IMR-90 (cell line): ENCODE measurements around the gene LAPTM5. TPM values are rescaled to one million over a fixed set of nuclear protein-coding genes. Genes with fewer than 3 reads are reported as not detected.

Experiments
- ATAC-seq: fragments of 200-7000 bp; cut with Tn5 transposase; 2 replicates; pipeline ENCODE4 v1.9.1; 2020; ENCODE audit warnings: low read depth, mild to moderate bottlenecking, moderate library complexity
- BruUV-seq: library from RNA; stranded (reverse); fragments of 400-500 nt; replicated peaks from 2 replicates; lab custom pipeline; 2021; lab: Mats Ljungman, UMichigan
- CTCF ChIA-PET: fragments of 300-600 bp; formaldehyde crosslinking; extraction: SDS; loops from one replicate; lab custom pipeline; 2021; ENCODE audit warnings: antibody characterized with exemption; lab: Yijun Ruan, JAX
- POLR2A ChIA-PET: fragments of 300-600 bp; sonication (Branson Sonifier 250); formaldehyde crosslinking; loops from one replicate; lab custom pipeline; 2022; ENCODE audit warnings: antibody characterized with exemption; ENCODE audit not compliant: unreplicated experiment; lab: Charles Lee
- DNase-seq: peaks from one replicate; pipeline ENCODE4 v3.0.0; 2013
- H2AFZ ChIP-seq: replicated peaks from 2 replicates; pipeline ENCODE3; 2013; ENCODE audit warnings: low read length, mild to moderate bottlenecking; ENCODE audit not compliant: poor library complexity
- H2AK5ac ChIP-seq: 2 replicates; pipeline ENCODE4 v1.6.1; 2013; ENCODE audit warnings: low read depth, low read length, inconsistent platforms
- H2AK9ac ChIP-seq: replicated peaks from 2 replicates; pipeline ENCODE3; 2013; ENCODE audit warnings: mild to moderate bottlenecking, low read depth, low read length, moderate library complexity; ENCODE audit not compliant: poor library complexity
- H2BK120ac ChIP-seq: 2 replicates; pipeline ENCODE4 v1.6.1; 2013; ENCODE audit warnings: low read depth, low read length, inconsistent platforms
- H2BK15ac ChIP-seq: 3 replicates; pipeline ENCODE4 v1.6.1; 2013; ENCODE audit warnings: low read depth, low read length, inconsistent platforms
- H2BK20ac ChIP-seq: 2 replicates; pipeline ENCODE4 v1.6.1; 2013; ENCODE audit warnings: low read depth, mild to moderate bottlenecking, inconsistent platforms, low read length, moderate library complexity
- H2BK5ac ChIP-seq: 2 replicates; pipeline ENCODE4 v1.6.1; 2013; ENCODE audit warnings: mild to moderate bottlenecking, low read depth, low read length, inconsistent platforms; ENCODE audit not compliant: poor library complexity, severe bottlenecking
- H3K14ac ChIP-seq: replicated peaks from 2 replicates; pipeline ENCODE4 v1.6.1; 2013; ENCODE audit warnings: low read depth, low read length, inconsistent platforms
- H3K18ac ChIP-seq: 2 replicates; pipeline ENCODE4 v1.6.1; 2013; ENCODE audit warnings: low read depth, low read length, control low read depth
- H3K23ac ChIP-seq: 2 replicates; pipeline ENCODE4 v1.6.1; 2013; ENCODE audit warnings: low read depth, low read length, inconsistent platforms
- H3K27ac ChIP-seq: 2 replicates; pipeline ENCODE4 v1.5.1; 2013; ENCODE audit warnings: mild to moderate bottlenecking, control low read depth, low read length; ENCODE audit not compliant: insufficient read depth
- H3K27me3 ChIP-seq: 2 replicates; pipeline ENCODE4 v1.6.1; 2013; ENCODE audit warnings: low read length; ENCODE audit not compliant: control insufficient read depth, insufficient read depth
- H3K36me3 ChIP-seq: 2 replicates; pipeline ENCODE4 v1.6.1; 2013; ENCODE audit warnings: low read length, mixed read lengths; ENCODE audit not compliant: control insufficient read depth, insufficient read depth
- H3K4ac ChIP-seq: 2 replicates; pipeline ENCODE4 v1.6.1; 2013; ENCODE audit warnings: low read depth, low read length, inconsistent platforms
- H3K4me1 ChIP-seq: 2 replicates; pipeline ENCODE4 v1.6.1; 2013; ENCODE audit warnings: low read length, mixed read lengths; ENCODE audit not compliant: control insufficient read depth, insufficient read depth
- H3K4me2 ChIP-seq: 2 replicates; pipeline ENCODE4 v1.6.1; 2013; ENCODE audit warnings: low read depth, mild to moderate bottlenecking, control low read depth, low read length, moderate library complexity
- H3K4me3 ChIP-seq: 2 replicates; pipeline ENCODE4 v1.5.1; 2013; ENCODE audit warnings: low read depth, mild to moderate bottlenecking, control low read depth, low read length, moderate library complexity; ENCODE audit not compliant: insufficient read depth
- H3K56ac ChIP-seq: 2 replicates; pipeline ENCODE4 v1.6.1; 2013; ENCODE audit warnings: low read length, inconsistent platforms; ENCODE audit not compliant: insufficient read depth; ENCODE audit errors: extremely low read depth
- H3K79me1 ChIP-seq, 2 experiments: 2 replicates each; pipeline ENCODE4 v1.6.1; 2013; ENCODE audit warnings: low read length in 2 of 2, inconsistent platforms in 1 of 2, low read depth in 1 of 2
- H3K9ac ChIP-seq: 2 replicates; pipeline ENCODE4 v1.6.1; 2013; ENCODE audit warnings: low read depth, low read length, control low read depth
- H3K9me1 ChIP-seq: 2 replicates; pipeline ENCODE4 v1.6.1; 2013; ENCODE audit warnings: low read length, inconsistent platforms; ENCODE audit not compliant: insufficient read depth
- H3K9me3 ChIP-seq: 2 replicates; pipeline ENCODE4 v1.6.1; 2013; ENCODE audit warnings: low read length; ENCODE audit not compliant: control insufficient read depth, insufficient read depth
- H4K20me1 ChIP-seq: 2 replicates; pipeline ENCODE4 v1.6.1; 2013; ENCODE audit warnings: low read length, inconsistent platforms; ENCODE audit not compliant: insufficient read depth
- H4K5ac ChIP-seq: 2 replicates; pipeline ENCODE4 v1.6.1; 2013; ENCODE audit warnings: mild to moderate bottlenecking, low read depth, low read length, control low read depth
- H4K8ac ChIP-seq, 2 experiments: 2 replicates each; pipeline ENCODE4 v1.6.1; 2013; ENCODE audit warnings: low read depth in 2 of 2, low read length in 2 of 2, control low read depth in 1 of 2, inconsistent platforms in 1 of 2
- H4K91ac ChIP-seq: 2 replicates; pipeline ENCODE4 v1.6.1; 2013; ENCODE audit warnings: low read depth, low read length, inconsistent platforms; ENCODE audit not compliant: insufficient read depth
- BHLHE40 ChIP-seq: fragments of 150-350 bp; IDR thresholded peaks from 2 replicates; pipeline ENCODE4 v1.6.1; 2016; ENCODE audit warnings: mild to moderate bottlenecking, low read depth, low read length
- CEBPB ChIP-seq: IDR thresholded peaks from 2 replicates; pipeline ENCODE4 v1.6.1; 2012; ENCODE audit warnings: low read depth, low read length, improper control_type of control experiment
- FOS ChIP-seq: fragments of 150-350 bp; IDR thresholded peaks from 2 replicates; pipeline ENCODE4 v1.6.1; 2016; ENCODE audit warnings: low read depth, low read length
- MAFK ChIP-seq: IDR thresholded peaks from 2 replicates; pipeline ENCODE4 v1.6.1; 2012; ENCODE audit warnings: low read depth, low read length, improper control_type of control experiment
- RCOR1 ChIP-seq: IDR thresholded peaks from 2 replicates; pipeline ENCODE4 v1.6.1; 2012; ENCODE audit warnings: mild to moderate bottlenecking, low read length, improper control_type of control experiment; ENCODE audit not compliant: insufficient replicate concordance
- RFX5 ChIP-seq: IDR thresholded peaks from 2 replicates; pipeline ENCODE4 v1.8.0; 2012; ENCODE audit warnings: low read depth, mild to moderate bottlenecking, low read length, moderate library complexity
- WGBS, 2 experiments: methylation state at CpG; one replicate each; pipeline versions ENCODE4 v1.1.5 to v1.1.7; 2013; ENCODE audit warnings: missing lambda C conversion rate in 2 of 2; ENCODE audit not compliant: insufficient read length in 1 of 2; ENCODE audit errors: extremely low coverage in 2 of 2; 5-methylcytosine and 5-hydroxymethylcytosine counted together
- dilution Hi-C: fragments of 300-500 bp; cut with HindIII; formaldehyde crosslinking; loops from one replicate; pipeline ENCODE4 v1.14.3; 2018; ENCODE audit warnings: low sequenced_read_pairs; ENCODE audit not compliant: unreplicated experiment
- in situ Hi-C: fragments of 300-500 bp; cut with MboI; formaldehyde crosslinking; loops from 3 replicates; pipeline ENCODE4 v1.14.3; 2019; ENCODE audit warnings: low sequenced_read_pairs, inconsistent platforms, mixed read lengths
- intact Hi-C: fragments of 100-400 bp; cut with micrococcal nuclease; formaldehyde crosslinking; loops from 2 replicates; pipeline ENCODE4 v1.10.0; 2022
- polyA plus RNA-seq, 3 experiments: library from polyadenylated mRNA; depleted of rRNA; stranded (reverse); fragments of >200 nt; gene quantifications; 2 replicates each; pipeline ENCODE4 v1.2.3, GENCODE V29; 2012; ENCODE audit warnings: low replicate concordance in 1 of 3
- total RNA-seq: library from RNA; depleted of rRNA; stranded (reverse); fragments of >200 nt; gene quantifications from 2 replicates; pipeline ENCODE4 v1.2.3, GENCODE V29; 2012

LAPTM5 gene
- total and polyA plus RNA-seq, 2 of the 4 experiments (the other 2 are of a cell fraction): 0.09 TPM; not detected in 1

DNA sequence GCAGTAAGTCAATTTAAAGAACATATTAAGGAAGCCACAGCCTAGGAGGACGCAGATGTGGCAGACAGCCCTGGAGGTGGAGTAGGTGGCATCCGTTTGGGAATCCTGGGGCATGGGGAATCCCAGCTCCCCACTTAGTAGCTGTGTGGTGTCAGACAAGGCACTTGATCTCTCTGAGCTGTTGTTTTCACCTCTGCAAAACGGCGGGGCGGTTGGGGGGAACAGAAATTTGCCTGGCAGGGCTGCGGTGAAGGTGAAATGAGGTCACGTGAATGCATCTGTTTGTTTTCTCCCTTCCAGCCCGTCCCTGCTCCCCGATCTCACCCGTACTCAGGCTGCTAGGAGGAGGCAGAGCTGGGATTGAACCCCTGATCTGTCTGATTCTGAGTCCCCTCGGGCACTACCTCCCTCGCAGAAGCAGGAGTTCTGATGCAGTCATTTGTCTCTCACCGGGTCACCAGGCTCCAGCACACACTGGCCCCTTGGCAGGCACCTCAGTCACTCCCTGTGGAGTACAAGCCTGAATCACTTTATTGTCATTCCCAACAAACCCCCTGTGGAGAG, 2.2 kb upstream of the LAPTM5 start:
- ATAC-seq (no peak), DNase-seq (no peak)
- Histone ChIP-seq H2BK5ac (no peak overlapping the region), H3K23ac (no peak overlapping the region), H2AK5ac (no peak overlapping the region), H2AFZ (no peak overlapping the region), H3K4me3 (no peak overlapping the region), H2BK120ac (no peak overlapping the region), H3K9me1 (peaks cover 7% of the 10 kb centered on the region; the same call in 1 of the 2 replicates), H4K91ac (no peak overlapping the region), H4K8ac (no peak overlapping the region), H3K4me2 (no peak overlapping the region), H3K9ac (no peak overlapping the region), H3K27ac (no peak overlapping the region), H3K56ac (no peak overlapping the region), H3K4ac (no peak overlapping the region), H4K20me1 (no peaks in the 10 kb centered on the region; the same call in 1 of the 2 replicates), H3K79me1 (no peaks in the 10 kb centered on the region), H2BK20ac (no peak overlapping the region), H3K14ac (no peak overlapping the region), H4K5ac (no peak overlapping the region), H3K9me3 (no peaks in the 10 kb centered on the region; the same call in 1 of the 2 replicates), H3K18ac (no peak overlapping the region), H3K4me1 (peaks cover 15% of the 10 kb centered on the region), H3K27me3 (peaks cover 1% of the 10 kb centered on the region; the same call in 1 of the 2 replicates), H2BK15ac (no peak overlapping the region), H3K36me3 (no peaks in the 10 kb centered on the region), H2AK9ac (no peak overlapping the region)
- intact Hi-C loops (no loop called here), dilution Hi-C loops (no loop called here), in situ Hi-C loops (loop anchor here (5.0 kb wide), 1 partner anchor 37 kb away; the partner anchor contains the start of gene MATN1)
- WGBS, 2 experiments: 75% methylated on average over 9 of the region's 13 CpGs; no CpG with 5 or more reads in 1 of the 2 experiments
- ChIA-PET CTCF (interaction anchor here (1.3 kb wide), 1 partner anchor 13 kb away, joined by 3 read pairs; no protein-coding TSS in a partner anchor), POLR2A (no interaction called here)
- no peak for TF ChIP-seq CEBPB
- TF ChIP-seq RCOR1: no peak
- TF ChIP-seq RFX5: no peak
- TF ChIP-seq MAFK: no peak
- no peak for TF ChIP-seq FOS
- no peak for TF ChIP-seq BHLHE40
- no TSS peak for BruUV-seq
